Embryonic facial prominence (tissue), 1 donor: ENCODE results near the gene BDKRB2.

Experiments used
- DNase-seq: peaks from one replicate; pipeline ENCODE4 v3.0.0-alpha.2; 2016; ENCODE audit errors: extremely low spot score

The BDKRB2 gene

GRCh38 chr14:96204151-96205058, at the start of gene BDKRB2:
BDKRB2 (plus strand) TSS chr14:96204839; CDS start chr14:96237108, 32,269 bp downstream.
- peak; percentile 73 for DNase-seq

- DNase-seq, result no peak
Measured at GRCh38 chr14:96154900-96155299, 49.7 kb upstream of the BDKRB2 start.

- DNase-seq, result no peak
Measured at GRCh38 chr14:96156804-96157760, 47.6 kb upstream of the BDKRB2 start.

DNA sequence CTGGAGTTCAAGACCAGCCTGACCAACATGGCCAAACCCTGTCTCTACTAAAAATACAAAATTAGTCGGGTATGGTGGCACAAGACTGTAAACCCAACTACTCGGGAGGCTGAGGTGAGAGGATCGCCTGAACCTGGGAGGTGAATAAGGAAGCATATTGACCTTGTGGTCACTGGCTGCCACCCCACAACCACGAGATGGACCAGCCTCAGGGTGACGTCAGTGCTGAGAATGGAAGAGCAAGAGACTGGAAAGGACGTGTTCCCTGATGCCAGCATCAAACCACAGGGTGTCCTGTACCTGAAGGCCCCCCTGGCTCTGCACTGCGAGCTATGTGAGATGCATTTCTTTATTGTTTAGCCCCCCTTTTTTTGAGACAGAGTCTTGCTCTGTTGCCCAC, 45.9 kb upstream of the BDKRB2 start:
- DNase-seq, result no peak

GRCh38 chr14:96160076-96160912, 44.3 kb upstream of the BDKRB2 start:
- DNase-seq, result no peak

DNA sequence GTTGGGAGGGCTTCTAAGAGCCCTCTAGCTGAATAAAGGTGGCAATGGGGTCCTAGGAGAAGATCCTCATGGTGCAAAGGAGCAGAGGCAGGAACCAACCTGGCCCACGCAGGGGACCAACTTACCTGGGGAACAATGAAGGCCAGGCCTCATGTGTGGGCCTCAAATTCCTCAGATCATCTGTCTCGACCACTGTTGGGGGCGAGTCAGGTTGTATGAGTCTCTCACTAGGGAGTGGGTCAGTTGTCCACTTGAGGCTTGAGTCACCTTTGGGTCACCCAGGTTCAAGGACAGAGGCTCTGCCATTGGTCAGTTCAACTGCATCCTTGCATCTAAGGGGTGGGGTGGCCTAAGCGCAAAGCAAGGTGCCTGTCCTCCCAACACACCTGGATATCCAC, 43.7 kb upstream of the BDKRB2 start:
- no peak for DNase-seq

DNA sequence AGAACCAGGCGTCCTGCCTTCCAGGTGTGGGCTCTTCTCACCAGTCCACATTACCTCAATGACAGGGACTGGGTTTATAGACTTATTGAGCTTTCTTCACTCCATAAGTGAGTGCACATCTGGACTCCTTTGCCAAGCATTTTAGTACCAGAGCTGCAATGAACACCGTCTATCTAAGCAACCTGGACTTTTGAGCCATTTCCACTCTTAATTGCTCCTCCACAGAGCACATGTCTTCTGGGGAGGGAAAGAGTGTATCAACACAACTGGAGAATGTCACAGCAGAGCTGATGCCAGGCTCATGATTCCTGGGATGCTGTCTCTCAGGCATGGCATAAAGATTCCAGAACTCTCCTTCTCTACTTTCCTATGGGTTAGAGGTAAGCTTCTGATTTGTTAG, 43.0 kb upstream of the BDKRB2 start:
- no peak for DNase-seq

GRCh38 chr14:96162265-96162664, 42.4 kb upstream of the BDKRB2 start:
- no peak for DNase-seq

GRCh38 chr14:96162741-96163140, 41.9 kb upstream of the BDKRB2 start:
- no peak for DNase-seq

- no peak for DNase-seq
Measured at GRCh38 chr14:96164861-96165490, 39.7 kb upstream of the BDKRB2 start.

DNA sequence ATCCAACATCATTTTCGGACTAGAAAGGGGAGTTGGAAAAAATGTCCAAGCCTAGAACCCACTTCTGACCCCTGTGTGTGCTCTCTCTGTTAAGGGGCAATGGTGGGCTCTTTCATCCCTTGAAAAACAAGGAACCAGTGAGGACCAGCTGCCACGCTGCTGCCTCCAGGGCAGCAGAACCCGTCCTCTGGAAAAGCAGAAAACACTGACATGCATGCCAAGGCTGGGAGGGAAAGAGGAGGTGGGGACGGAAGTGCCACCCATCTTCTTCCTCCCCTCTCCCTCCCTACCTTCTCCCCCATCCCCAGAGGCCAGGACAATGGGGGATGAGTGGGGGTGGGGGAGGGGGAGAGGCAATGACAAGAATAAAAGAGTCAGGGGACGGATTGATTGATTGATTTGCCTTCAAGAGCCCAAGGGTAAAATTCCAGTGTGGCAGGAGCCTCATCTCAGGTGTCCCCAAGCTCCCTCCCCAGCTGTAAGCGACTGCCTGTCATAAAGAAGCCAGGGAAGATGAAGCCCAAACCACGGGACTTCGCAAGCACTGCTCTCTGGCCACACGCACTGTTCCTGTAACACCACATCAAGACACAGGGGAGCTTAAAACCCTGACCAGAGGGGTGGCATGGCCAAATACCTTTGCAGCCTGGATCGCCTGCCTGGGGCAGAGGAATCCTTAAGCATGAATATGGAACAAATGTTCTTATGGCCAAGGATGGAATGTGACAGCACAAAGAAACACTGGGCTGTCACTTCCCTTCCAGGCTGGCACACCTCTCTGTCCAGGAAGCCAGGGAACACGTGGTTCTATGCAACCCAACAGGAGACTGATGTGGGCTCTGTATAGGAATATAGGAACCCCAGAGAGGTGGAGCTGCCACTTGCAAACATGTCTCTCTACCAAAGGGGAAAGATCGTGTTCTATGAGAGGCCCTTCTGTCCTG, 38.9 kb upstream of the BDKRB2 start:
- no peak for DNase-seq

DNA sequence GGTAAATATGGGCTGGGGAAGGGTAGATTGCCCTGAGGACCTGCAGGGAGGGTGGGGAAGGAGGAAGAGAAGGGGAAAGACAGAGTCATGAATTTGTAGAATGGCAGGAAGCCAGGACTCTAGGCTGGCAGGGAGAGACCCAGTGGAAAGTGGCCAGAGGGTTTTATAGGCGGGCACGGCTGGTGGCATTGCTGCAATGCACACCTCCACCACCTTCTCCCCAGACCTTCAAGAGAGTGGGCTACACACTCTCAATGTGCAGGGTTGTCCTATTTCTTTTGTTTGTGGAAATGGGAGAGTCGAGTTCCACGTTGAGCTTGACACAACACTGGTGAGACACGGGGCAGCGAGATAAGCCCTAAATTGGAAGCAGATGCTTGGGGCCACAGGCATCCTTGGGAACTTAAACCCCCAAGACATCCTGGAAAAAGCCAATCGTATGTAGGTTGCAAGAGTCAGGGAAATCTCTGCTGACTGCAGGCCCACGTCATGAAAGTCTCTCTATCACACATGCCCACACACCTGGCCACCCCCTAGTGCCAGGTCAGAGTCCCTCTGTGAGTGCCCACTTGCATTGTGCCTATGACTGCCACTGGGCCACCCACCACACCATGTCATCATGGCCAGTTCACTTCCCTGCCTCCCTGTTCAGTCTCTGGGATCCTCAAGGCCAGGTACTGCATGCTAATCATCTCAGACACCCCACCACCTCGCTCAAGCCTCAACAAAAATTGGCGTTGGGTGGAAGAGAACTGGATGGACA, 38.0 kb upstream of the BDKRB2 start:
- no peak for DNase-seq

DNA sequence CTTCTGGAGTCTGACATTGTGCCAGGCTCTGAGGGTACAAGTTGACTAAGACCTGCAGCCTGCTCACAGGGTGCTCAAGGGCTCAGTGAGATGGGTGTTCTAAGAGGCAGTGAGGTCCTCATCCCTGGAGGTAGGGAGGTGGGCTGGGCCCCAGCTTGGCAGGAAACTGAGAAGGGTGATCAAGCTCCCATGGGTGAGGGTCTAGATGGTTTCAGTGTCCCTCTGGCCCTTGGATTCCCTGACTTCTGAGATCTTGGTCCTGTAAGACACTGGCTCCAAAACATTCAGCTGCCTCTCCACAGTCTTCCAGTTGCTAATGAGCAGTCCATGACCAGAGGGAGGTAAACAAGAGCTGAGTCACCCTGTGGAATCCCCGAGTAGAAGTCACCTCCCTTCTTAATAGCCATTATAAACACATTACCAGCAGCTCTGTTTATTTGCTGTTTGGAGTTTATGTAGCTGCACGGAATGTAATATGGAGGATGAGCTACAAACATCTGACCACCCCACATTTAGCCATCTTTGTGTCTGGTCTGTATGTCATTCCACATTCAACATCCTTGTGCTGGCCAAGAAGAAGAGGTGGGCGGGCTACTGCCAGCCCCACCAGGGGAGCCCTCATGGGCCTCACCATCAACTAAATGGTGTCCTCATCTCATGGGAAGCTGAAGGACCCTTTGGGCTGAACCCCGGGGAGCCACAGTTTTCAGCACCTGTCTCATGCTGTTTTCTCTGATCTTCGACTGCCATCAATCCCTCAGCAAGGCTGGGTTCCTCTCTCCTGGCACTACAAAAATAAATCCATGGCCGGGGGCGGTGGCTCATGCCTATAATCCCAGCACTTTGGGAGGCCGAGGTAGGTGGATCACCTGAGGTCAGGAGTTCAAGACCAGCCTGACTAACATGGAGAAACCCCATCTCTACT, 37.2 kb upstream of the BDKRB2 start:
- no peak for DNase-seq

DNA sequence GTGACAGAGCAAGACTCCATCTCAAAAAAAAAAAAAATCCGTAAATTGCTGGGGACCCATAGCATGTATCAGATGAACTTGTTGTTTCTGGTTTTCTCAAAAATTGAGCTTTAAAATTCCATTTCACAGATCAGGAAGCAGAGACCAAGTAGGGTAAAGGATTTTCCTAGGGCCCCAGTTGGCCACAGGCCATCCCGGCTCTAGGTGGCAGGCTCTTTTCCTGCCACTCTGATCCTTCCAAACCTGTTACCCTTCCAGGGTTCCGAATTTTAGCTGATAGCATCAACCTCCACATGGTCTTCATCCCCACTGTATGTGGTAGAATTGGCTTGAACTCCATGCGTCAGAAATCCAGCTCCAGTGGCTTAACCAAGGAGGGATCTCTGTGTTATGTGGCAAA, 36.1 kb upstream of the BDKRB2 start:
- DNase-seq, result no peak

DNA sequence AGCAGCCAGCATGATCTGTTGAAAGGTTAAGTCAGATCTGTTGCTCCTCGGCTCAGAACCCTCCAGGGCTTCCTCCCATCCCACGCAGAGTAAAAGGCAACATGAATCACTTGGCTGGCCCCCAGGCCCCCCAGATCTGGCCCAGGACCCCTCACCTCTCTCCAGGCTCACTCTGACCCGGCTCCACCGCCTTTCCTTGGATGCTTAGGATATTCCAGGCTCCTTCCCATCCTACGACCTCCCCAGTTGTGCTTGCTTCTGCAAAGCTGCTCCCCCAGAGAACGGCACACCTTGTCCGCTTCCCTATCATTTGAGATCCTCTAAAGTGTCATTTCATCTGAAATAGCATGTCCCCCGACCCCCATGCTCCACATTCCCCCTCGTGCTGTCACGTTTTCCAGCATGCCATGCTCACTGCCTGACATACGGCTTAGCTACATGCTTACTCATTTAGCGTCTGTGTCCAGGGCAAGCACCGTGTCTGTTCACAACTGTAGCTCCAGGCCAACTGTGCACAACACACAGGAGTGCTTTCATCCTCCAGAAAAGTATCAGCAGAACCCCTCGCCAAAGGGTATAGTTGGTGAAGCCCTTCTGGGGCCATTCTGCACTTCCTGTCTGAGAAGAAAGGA, 33.6 kb upstream of the BDKRB2 start:
- DNase-seq, result no peak

DNA sequence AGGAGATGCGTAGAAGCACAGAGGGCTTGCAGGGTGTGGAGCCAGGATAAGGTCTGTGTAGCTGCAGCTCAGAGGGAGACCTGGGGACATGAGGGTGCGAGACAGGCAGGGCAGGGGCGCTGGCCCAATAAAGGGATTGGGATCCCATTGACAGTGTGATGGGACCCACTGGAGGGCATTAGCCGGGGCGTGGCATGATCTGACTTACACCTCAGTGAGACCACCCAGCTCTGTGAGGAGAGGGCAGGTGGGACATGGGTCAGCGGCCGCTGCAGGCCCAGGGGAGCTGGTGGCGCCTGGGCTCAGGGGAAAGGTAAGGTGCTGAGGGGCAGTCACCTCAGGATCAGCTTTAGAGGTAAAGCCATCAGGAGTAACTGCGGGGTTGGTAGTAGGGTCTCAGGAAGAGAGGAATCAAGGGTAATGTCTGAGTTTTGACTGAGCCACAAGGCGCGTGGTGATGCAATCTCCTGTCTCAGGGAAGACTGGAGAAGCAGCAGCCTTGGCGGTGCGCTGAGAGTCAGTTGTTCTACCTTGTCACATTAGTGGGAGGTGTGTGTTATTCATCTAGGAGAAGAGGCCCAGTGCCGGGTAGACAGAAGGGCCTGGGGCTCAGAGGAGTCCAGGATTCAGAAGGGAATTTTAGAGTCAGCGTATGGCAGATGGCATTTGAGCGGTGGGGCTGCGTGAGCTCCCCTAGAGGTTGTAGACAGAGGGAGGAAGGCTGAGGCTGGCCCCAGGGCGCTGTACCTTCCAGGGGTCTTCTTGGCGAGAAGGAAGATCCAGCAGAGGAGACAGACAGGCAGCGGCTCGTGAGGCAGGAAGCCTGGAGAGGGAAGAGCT, 30.8 kb upstream of the BDKRB2 start:
- DNase-seq, result no peak

- no peak for DNase-seq
Measured at GRCh38 chr14:96176275-96176674, 28.4 kb upstream of the BDKRB2 start.
